Stimulated activated naive CD4-positive, alpha-beta T cell treated with Interleukin-2 at 50 U/mL for 16 hours (primary cell): ENCODE measurements around the gene KRT24.
"Not testable (repeated sequence)": the region's sequence is repeated elsewhere in the genome, so short reads cannot be mapped to it uniquely, and the experiment has no call there.

Source experiments
- DNase-seq: peaks from one replicate; lab custom pipeline; 2025; lab: John Stamatoyannopoulos, UW

KRT24 gene

DNA sequence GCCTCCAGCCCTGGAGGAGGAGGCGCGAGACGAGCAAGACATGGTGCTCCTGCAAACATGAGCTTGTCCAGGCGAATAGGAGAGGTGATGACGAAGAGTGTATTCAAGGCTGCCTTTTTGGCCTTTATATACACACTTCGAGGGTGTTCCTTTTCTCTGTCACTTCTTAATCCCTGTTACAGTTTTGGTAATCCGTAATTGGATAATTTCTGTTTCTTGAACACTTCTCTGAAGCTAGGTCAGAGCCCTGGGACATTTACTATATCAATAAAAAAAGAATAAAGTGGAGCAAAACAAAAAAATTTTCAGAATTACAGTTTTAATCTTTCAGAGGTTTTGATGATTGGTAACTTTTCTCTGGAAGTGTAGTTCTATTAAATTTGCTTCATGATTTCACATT, at the start of gene KRT24:
Gene KRT24 (minus strand): TSS at position 101 of the 400 bp plus-strand sequence. CDS start 59 bp downstream, at position 42.
- no peak for DNase-seq

DNA sequence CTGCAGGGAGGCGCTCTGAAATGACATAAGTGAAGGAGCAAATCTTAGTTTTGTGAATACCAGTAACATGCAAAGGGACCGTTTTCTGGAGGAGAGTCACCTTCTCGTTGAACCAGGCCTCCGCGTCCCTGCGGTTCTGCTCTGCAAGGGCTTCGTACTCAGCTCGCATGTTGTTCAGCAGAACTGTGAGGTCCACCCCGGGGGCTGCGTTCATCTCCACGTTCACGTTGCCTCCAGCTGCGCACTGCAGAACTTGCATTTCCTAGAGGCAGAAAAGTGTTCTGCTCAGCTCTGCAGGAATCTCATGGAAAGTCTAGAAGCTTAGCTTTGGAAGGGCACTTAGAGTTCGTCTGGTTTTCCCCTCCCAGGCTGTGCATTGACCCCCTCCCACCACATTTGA, 47.5 kb upstream of the KRT24 start:
- no peak for DNase-seq

DNA sequence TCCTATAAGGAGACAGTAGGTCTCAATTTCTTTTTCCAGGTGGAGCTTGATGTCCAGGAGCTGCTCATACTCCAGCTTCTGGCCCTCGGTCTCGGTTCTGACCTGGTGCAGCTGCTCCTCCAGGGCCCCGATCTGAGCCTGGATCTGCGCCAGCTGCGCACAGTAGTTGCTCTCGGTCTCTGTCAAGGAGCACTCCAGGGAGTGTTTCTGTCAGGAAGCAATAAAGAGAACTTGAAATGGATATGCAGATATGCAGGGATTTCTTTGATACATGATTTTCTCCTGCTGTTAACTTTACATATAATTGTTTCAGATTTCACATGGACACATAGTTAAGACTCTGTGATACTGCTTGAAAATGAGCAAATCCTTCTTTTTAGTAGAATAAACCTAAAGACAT, 46.8 kb upstream of the KRT24 start:
- no peak for DNase-seq

DNA sequence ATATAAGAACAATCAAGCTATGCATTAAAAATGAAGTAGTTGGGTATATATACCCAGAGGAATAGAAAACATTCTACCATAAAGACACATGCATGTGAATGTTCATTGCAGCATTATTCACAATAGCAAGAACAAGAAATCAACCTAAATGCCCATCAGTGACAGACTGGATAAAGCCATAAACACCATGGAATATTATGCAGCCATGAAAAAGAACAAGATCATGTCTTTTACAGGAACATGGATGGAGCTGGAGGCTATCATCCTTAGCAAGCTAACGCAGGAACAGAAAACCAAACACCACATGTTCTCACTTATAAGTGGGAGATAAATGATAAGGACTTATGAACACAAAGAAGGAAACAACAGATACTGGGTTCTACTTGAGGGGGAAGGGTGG, 45.1 kb upstream of the KRT24 start:
- not testable (repeated sequence) for DNase-seq

DNA sequence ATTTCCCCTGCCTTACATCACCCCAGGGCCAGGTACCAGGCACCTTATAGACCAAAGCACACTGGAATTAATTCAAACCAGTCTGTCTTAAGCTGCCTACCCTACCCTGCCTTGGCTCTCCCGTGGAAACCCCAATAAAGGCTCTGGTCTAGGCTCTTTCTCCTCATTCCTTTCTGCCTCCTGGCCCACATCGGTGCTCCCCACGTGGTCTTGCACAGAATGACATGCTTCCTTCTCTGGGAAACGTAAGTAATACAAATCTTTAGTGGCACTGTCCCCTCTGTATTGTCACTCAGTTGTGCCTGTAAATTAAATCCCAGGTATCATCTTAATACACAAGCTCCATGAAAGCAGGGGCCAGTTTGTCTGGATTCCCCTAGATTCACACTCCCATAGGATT, 35.0 kb upstream of the KRT24 start:
- DNase-seq = no peak

DNA sequence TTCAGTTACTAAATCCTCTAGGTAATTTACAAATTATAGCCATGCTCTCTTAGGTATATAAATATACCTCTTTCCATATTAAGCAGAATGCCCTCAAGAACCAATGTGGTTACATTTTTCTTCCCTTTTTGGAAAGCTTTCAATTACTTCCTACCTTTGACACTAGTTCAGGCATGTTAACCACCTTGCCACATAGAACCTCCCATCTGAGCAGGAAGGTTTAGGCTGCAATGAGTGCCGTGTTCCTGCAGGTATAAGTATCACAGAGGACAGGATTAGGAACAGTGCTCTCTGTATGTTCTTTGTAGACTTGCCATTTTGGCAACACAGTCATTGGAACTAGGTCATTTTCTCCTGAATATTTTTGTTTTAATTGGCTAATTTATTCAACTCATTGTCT, 31.5 kb upstream of the KRT24 start:
- no peak for DNase-seq

DNA sequence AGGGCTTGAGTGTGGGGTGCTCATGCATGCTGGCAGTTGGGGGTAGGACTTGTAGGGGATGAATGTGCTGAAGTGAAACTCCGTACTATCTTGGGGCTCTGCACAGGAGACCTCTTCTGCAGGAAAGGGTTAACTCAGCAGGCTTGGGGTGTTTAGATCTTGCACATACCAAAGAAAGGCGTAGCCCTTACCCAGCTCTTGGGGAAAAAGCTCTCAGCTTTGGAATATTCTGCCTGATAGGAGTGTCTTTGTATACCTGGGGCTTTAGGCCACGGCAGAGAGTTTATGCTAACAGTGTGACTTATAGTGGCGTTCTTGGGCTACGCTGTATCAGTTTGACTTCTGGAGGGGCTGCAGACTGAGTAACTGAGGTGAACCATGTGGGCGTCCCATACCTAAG, 30.5 kb upstream of the KRT24 start:
- no peak for DNase-seq

DNA sequence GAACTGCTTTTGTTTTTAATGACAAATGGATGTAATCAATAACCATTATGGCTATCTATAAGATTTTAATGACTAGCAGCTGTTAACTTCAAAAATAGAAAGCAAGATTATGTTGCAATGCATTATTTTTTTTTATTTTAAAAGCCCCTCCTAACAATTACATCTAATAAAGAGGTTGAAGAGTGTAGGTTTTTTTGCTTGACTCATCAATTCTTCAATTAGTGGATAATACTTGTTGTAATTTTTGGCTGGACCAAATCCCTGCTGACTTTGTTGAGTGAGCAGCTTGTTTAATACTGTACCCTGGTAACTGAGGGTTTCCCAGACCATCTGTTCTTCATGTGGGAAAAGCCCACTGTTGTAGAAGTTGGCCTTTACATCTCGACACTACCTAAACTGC, 27.4 kb upstream of the KRT24 start:
- DNase-seq = no peak

DNA sequence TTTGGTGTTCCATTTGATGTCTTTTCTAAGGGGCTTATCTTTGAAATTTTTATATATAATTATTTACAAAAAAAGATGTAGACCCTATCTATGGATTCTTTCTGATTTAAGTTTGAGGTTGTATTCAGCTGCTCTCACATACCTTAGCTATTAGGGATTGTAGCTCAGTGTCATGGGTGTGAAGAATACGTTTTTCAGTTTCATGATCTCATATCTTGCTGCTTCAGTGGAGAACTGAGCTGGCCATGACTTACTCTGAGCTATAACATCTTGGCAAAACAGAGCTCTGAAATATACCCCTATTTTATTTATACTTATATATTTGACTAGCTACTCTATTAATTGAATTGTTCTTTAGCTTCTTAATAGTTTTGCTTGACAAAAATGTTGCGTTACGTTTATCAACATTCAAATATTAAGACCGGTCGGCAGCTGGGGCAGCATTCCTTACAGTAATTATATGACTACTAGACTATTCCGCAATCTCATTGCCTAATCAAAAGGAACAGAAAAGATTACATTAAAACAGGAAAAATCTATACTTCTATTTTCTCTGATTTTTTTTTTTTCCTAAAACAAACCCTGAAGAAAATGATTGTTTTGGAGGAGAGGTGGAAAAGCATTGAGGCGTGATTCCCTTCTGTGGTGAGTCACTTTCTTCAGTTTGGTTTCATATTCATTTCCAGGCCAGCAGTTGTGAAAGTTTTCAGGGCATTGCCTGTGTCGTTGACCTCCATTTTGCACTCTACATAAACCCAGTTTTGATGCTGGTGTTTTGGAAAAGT, 24.1 kb upstream of the KRT24 start:
- no peak for DNase-seq

DNA sequence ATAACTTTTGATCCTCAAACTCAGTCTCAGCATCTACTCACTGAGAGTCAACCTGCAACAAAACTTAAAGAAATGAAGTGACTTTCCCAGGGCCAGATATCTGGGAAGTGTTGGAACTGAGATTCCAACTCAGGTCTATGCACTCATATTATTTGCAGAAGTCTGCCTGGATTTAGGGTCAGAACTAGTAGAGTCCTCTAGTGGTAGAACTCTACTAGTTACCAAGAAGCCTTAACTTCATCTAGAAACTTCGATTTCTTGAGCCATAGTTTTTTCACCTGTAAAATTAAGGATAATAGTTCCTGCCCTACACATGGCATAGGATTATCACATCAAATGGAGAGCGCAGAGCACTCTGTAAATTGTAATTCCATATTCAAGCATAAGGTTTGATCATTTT, 23.4 kb upstream of the KRT24 start:
- DNase-seq = no peak

DNA sequence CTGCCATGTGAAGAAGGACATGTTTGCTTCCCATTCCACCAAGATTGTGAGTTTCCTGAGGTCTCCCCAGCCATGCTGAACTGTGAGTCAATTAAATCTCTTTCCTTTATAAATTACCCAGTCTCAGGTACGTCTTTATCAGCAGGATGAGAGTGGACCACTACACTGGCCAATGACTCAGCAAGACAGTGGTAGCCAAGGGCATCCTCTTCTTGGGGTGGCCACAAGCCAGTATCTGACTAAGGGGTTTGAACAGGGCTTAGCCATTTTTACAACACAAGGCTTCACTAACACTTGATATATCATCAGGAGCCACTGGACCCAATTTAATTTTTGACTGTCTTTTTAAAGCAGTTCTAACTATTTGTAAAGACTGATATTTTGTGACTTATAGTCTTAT, 21.1 kb upstream of the KRT24 start:
- no peak for DNase-seq

DNA sequence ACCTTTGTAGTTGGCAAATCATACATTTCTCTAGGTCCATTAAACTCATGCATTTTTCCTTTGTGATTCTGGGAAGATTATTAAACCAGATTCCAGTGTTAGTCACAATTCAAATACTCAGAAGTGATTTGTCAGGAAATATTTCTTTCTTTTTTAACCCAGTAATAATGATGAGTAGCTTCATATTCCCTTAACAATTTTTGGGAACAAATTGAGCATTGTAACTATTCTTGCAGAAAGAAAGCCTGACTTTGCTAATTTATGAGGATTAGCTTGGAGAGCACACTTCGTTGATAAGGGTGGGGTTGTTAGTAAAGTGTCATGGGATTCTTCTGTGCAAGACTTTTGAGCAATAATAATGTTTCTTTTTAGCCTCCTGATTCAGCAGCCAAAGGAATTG, 18.7 kb upstream of the KRT24 start:
- no peak for DNase-seq

DNA sequence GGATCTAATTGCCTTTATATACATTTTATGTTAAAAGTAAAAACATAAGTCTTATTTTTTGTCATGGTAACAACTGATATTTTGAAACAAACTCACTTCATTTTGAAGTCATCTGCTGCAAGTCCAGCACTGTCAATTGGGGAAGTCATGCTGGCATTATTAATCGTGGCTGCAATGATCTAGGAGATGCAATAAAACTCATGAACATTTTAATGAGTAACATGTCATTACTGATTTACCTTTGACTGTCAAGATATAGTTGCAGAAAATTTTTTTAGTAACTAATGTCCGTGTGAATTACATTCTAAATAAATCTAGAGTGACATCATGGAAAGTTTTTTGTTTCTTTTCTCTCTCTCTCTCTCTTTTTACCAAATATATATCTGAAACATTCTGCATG, 17.3 kb upstream of the KRT24 start:
- no peak for DNase-seq

DNA sequence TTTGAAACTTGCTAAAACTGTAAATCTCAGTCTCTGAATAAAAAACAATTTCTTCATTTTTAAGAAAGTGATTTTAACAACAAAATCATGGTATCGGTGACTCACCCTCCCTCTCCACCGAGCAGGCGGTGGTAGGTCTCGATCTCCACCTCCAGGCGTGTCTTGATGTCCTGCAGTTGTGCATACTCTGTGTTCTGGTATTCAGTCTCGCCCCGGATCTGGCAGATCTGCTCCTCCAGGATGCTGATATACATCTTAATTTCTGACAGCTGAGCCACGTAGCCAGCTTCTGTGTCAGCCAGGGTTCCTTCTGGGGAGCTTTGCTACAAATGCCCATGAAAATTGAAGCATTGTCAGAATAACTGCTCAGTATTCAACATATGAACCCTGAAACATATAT, 15.4 kb upstream of the KRT24 start:
- DNase-seq = no peak

DNA sequence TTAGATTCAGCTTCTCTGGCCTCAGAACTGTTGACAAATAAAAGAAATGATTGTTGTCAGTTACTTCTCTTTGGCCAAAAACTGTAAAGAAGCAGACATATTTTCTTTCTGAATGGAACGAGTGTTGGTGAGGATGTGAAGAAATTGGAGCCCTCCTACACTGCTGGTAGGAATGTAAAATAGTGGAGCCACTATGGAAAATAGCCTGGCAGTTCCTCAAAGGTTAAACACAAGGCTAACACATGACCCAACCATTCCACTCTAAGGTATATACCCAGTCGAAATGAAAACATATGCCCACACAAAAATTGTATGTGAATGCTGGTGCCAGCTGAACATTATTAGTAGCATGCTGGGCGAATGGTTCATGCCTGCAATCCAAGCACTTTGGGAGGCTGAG, 14.2 kb upstream of the KRT24 start:
- no peak for DNase-seq

DNA sequence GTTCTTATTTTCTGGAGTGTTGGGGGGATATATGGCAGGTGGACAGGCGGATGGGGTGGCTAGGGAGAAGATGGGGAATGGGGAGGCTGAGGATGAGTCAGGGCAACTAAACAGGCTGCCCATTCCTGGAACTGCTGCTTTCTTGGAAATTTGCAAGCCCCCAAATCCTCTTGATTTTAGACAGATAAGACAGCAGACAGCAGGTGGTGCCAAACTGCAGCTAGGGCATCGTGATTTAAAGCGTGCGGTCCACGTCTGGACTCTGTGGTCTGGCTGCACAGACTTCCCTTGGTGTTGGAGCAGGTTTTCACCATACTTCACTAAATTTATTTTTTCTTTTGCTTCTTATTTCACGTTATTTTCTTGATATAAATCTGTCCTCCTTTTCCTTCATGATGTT, 10.9 kb upstream of the KRT24 start:
- no peak for DNase-seq

DNA sequence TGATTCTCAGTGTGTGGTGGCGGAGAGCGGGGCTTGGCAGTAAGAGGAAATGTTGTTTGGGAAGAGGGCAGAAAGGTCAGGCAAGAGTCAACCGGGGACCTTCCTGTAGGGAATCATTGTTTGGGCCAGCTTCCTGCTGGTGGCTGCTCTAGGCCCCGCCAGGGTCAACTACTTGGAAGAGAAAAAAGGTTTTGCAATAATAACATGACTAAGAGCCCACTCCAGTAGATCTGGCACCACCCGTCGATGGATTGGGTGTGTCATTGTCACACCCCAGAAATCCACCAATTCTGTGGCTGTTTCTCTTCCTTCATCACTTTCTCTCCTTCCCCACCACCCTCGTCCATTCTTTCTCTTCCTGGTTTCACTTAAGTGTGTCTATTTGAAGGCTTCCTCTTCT, 4.2 kb upstream of the KRT24 start:
- DNase-seq = no peak

DNA sequence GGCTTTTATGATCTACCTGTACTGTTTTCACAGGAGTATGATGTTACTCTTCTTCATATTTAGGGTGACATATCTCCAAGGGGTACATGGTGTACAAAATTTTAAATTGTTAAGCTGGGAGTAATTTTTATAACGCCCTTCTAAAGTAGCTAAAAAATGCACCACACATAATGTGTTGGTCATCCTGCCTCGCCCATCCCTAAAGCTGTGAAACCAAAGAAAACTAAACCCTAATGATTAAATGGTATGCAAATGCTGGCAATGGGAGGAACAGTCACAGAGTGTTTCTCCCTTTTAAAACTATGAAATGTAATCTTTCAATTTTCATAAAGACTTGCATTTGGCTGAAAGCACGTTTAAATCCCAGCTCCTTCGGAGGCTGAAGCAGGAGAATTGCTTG, 2.0 kb upstream of the KRT24 start:
- no peak for DNase-seq

DNA sequence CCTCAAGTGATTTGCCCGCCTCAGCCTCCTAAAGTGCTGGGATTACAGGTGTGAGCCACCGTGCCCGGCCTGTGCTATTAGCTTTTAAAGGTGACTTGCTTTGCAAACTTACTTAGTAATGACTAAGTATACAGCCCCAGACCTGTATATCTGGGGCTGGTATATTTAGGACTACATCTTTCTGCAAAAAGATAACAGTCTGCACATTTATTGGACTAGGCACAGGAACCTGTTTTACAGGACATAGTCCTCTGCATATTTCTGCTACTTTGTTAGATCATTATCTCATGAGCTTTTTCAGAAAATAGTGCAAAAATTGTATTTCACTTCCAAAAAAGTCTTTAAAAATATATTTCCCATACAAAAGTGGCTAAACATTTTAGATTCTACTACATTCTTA, 1.3 kb downstream of the KRT24 start:
- DNase-seq = no peak

DNA sequence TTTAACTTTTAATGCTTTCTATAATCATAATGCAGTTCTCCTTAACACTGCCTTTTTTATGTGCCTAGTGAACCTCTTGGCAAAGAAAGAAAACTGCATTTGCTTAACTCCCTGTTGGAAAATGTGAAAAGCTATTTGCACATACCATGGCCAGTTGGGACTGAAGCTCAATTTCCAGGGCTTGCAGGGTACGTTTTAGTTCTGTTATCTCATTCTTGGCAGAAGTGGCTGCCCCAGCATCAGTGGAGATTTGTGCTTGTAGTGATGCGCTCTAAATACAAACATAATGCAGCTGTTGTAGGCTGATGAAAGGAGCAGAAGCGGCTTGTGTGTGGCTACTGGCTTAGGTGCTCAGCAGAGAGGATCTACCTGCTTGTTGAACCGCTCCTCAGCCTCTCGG, 3.7 kb downstream of the KRT24 start:
- no peak for DNase-seq

DNA sequence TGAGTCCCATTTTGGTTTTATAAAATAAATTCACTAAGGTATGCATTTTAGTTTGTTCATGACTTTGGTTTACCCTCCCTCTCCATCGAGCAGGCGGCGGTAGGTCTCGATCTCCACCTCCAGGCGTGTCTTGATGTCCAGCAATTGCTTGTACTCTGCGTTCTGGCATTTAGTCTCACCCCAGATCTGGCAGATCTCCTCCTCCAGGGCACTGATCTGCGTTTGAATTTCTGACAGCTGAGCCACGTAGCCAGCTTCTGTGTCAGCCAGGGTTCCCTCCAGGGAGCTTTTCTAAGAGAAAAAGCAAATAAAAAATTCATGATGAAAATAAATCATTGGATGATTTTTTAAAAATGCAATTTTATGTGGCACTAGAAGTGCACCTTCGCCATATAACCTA, 4.2 kb downstream of the KRT24 start:
- DNase-seq = no peak

DNA sequence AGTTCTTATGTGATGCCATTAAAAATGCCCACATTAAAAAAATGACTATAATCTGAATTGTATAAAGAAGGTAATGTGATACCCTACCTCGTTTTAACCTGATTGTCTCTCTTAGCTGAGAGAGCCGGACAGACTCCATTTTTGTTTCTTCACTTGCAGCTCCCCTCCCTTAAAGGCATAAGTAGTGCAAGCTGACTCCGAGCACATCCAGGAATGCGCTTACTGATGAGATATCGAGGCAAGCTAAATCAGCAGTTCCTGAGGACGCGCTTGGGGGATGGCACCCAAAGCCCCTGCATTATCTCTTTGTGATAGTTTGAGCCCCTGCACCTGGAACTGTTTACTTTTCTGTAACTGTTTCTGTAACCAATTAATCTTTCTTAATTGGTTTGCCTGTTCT, 6.3 kb downstream of the KRT24 start:
- no peak for DNase-seq

DNA sequence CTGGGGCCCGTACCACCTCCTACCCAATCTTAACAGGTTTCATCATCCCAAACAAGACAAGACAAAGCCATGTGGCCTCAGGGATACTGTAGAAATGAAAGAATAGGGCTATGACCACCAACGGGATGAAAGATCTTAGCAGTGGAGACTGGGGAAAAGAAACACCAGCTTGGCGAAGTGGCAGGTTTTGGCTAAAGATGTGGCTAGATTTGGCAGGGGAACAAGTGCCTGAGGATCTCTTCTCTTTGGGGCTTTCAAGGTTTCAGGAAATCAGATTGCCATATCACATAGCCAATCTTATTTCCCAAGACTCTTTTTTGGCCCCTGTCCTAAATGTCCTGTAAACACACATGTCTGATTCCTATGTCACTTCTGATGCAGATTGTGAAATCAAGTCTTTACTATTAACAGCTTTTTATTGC, 6.9 kb downstream of the KRT24 start:
- DNase-seq = no peak

DNA sequence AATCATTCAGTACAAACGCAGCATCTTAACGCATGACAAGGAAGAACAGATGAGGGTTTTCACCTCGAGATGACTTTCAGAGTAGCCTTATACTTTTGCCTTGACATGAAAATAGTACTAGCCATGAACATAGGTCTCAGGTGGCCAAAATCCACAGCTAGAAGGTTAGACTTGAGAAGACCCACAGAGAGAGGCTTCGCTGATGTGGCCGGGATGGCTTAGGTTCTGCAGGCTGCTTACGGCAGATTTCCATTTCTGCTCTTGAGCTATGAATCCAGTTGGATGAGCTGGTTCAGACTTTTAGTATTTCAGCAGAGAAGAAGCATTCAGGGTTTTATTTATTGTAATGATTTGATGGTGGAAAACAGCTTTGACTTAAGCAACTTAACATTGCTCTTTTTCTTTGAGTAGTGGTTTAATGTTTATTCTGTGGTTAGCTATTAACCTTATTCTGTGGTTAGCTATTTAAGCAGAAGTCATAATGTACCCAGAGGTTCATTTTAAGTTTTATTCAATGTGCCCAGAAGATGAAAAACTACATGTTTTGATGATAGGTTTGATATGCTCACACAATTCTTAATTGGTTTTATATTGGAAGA, 7.6 kb downstream of the KRT24 start:
- no peak for DNase-seq
